GM12878 (cell line): ENCODE data around the gene DYNLT4.

ENCODE experiments used
- CTCF ChIP-seq, 3 experiments: IDR thresholded peaks in 2 of 3; conservative IDR thresholded peaks in 1 of 3; 2 replicates each; pipeline ENCODE4 v1.5.1; 2011; ENCODE audit warnings: low read depth in 3 of 3, low read length in 3 of 3, mild to moderate bottlenecking in 3 of 3, control low read depth in 2 of 3, moderate library complexity in 2 of 3, inconsistent platforms in 1 of 3, mixed read lengths in 1 of 3; ENCODE audit not compliant: control insufficient read depth in 2 of 3, insufficient read depth in 1 of 3; ENCODE audit errors: extremely low read depth in 1 of 3
- EP300 ChIP-seq, 2 experiments: fragments of 150-350 bp in 1 of 2; IDR thresholded peaks; 2 replicates each; pipeline ENCODE4 v1.6.1; 2011 to 2012; ENCODE audit warnings: low read depth in 2 of 2, low read length in 2 of 2, borderline replicate concordance in 1 of 2, improper control_type of control experiment in 1 of 2, inconsistent platforms in 1 of 2; ENCODE audit not compliant: control insufficient read depth in 1 of 2
- ETV6 ChIP-seq, 2 experiments: fragments of 450-650 bp in 1 of 2; IDR thresholded peaks in 1 of 2; conservative IDR thresholded peaks in 1 of 2; 2 replicates each; pipeline ENCODE4 v1.6.1; 2014; ENCODE audit warnings: antibody characterized with exemption in 1 of 2, borderline replicate concordance in 1 of 2, low read depth in 1 of 2, mild to moderate bottlenecking in 1 of 2, moderate library complexity in 1 of 2
- FOS ChIP-seq: IDR thresholded peaks from 3 replicates; pipeline ENCODE4 v1.6.1; 2011; ENCODE audit warnings: borderline replicate concordance; ENCODE audit not compliant: insufficient read length; ENCODE audit errors: extremely low read depth
- PBX3 ChIP-seq: IDR thresholded peaks from 2 replicates; pipeline ENCODE4 v1.6.1; 2011; ENCODE audit warnings: mild to moderate bottlenecking, low read depth, low read length, moderate library complexity; ENCODE audit not compliant: insufficient replicate concordance
- TCF12 ChIP-seq: IDR thresholded peaks from 2 replicates; pipeline ENCODE4 v1.6.1; 2011; ENCODE audit warnings: low read depth, mild to moderate bottlenecking, low read length
- YY1 ChIP-seq: IDR thresholded peaks from 2 replicates; pipeline ENCODE4 v1.6.1; 2011; ENCODE audit warnings: low read depth, mild to moderate bottlenecking, low read length
- ZBTB4 ChIP-seq: fragments of 450-650 bp; formaldehyde crosslinking; IDR thresholded peaks from 2 replicates; pipeline ENCODE4 v1.4.0; 2022; ENCODE audit warnings: mild to moderate bottlenecking, moderate library complexity
- TF ChIP-seq, protein P1 (sequence below): fragments of 450-650 bp; IDR thresholded peaks from 2 replicates; pipeline ENCODE4 v1.6.1; 2017; ENCODE audit warnings: mild to moderate bottlenecking

- TF ChIP-seq ZBTB4 (CRISPR knock-in tag) (no peak), CTCF (IDR thresholded peaks at IDR 0.05 in 2 of 3, conservative IDR thresholded peaks at IDR 0.05 in 1 of 3; ENCODE audit: control insufficient read depth in 2 of 3, extremely low read depth in 1 of 3, insufficient read depth in 1 of 3, low read depth in 3 of 3, low read length in 3 of 3) (no peak), EP300 (IDR thresholded peaks at IDR 0.05; ENCODE audit: borderline replicate concordance in 1 of 2, control insufficient read depth in 1 of 2, low read depth in 2 of 2, low read length in 2 of 2) (no peak), FOS (no peak), TCF12 (no peak), PBX3 (no peak), ETV6 (conservative IDR thresholded peaks at IDR 0.05 in 1 of 2, IDR thresholded peaks at IDR 0.05 in 1 of 2; ENCODE audit: borderline replicate concordance in 1 of 2, low read depth in 1 of 2) (no peak), YY1 (no peak)
- TF ChIP-seq, protein P1, sequence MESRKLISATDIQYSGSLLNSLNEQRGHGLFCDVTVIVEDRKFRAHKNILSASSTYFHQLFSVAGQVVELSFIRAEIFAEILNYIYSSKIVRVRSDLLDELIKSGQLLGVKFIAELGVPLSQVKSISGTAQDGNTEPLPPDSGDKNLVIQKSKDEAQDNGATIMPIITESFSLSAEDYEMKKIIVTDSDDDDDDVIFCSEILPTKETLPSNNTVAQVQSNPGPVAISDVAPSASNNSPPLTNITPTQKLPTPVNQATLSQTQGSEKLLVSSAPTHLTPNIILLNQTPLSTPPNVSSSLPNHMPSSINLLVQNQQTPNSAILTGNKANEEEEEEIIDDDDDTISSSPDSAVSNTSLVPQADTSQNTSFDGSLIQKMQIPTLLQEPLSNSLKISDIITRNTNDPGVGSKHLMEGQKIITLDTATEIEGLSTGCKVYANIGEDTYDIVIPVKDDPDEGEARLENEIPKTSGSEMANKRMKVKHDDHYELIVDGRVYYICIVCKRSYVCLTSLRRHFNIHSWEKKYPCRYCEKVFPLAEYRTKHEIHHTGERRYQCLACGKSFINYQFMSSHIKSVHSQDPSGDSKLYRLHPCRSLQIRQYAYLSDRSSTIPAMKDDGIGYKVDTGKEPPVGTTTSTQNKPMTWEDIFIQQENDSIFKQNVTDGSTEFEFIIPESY, result no peak
Measured at GRCh38 chr1:44759077-44759476, 48.1 kb downstream of the DYNLT4 start.
